H9 (cell line): ENCODE measurements around the gene PLA2G2F. TPM values are rescaled to one million over a fixed set of nuclear protein-coding genes. Genes with fewer than 3 reads are reported as not detected.

Source experiments
- DNase-seq: peaks from one replicate; pipeline ENCODE4 v3.0.0-alpha.2; 2017
- H2AFZ ChIP-seq: one replicate; pipeline ENCODE4 v1.6.1; 2013; ENCODE audit warnings: mild to moderate bottlenecking, low read length, control low read depth, moderate library complexity
- H2AK5ac ChIP-seq: 2 replicates; pipeline ENCODE4 v1.6.1; 2013; ENCODE audit warnings: low read length, control low read depth, mixed read lengths; ENCODE audit not compliant: insufficient read length
- H2BK120ac ChIP-seq: one replicate; pipeline ENCODE4 v1.6.1; 2013; ENCODE audit warnings: low read depth, mild to moderate bottlenecking, low read length, control low read depth, inconsistent platforms; ENCODE audit not compliant: poor library complexity, severe bottlenecking
- H2BK12ac ChIP-seq: 2 replicates; pipeline ENCODE4 v1.6.1; 2013; ENCODE audit warnings: low read length, control low read depth, mixed read lengths, low read depth; ENCODE audit not compliant: insufficient read length
- H2BK15ac ChIP-seq: 2 replicates; pipeline ENCODE4 v1.6.1; 2013; ENCODE audit warnings: low read depth, low read length, control low read depth
- H2BK20ac ChIP-seq: one replicate; pipeline ENCODE4 v1.6.1; 2013; ENCODE audit warnings: low read depth, mild to moderate bottlenecking, low read length, control low read depth, inconsistent platforms; ENCODE audit not compliant: poor library complexity, severe bottlenecking
- H2BK5ac ChIP-seq: 2 replicates; pipeline ENCODE4 v1.6.1; 2013; ENCODE audit warnings: low read length, control low read depth, mixed read lengths; ENCODE audit not compliant: insufficient read length
- H3K14ac ChIP-seq: 2 replicates; pipeline ENCODE4 v1.6.1; 2013; ENCODE audit warnings: low read length, control low read depth; ENCODE audit not compliant: insufficient read depth
- H3K18ac ChIP-seq: 2 replicates; pipeline ENCODE4 v1.6.1; 2013; ENCODE audit warnings: low read depth, mild to moderate bottlenecking, mixed read lengths, low read length, control low read depth; ENCODE audit not compliant: insufficient read length
- H3K23ac ChIP-seq: 2 replicates; pipeline ENCODE4 v1.6.1; 2013; ENCODE audit warnings: low read length, control low read depth, mixed read lengths, low read depth; ENCODE audit not compliant: insufficient read length
- H3K23me2 ChIP-seq: 2 replicates; pipeline ENCODE4 v1.6.1; 2013; ENCODE audit warnings: low read depth, mild to moderate bottlenecking, mixed read lengths, low read length, control low read depth; ENCODE audit not compliant: insufficient read length, poor library complexity, severe bottlenecking
- H3K27ac ChIP-seq: 2 replicates; pipeline ENCODE4 v1.5.1; 2013; ENCODE audit warnings: low read length, control low read depth, mixed read lengths, low read depth; ENCODE audit not compliant: insufficient read length
- H3K27me3 ChIP-seq: 2 replicates; pipeline ENCODE4 v1.6.1; 2013; ENCODE audit warnings: low read length, control low read depth, inconsistent platforms; ENCODE audit not compliant: insufficient read depth
- H3K4ac ChIP-seq: 2 replicates; pipeline ENCODE4 v1.6.1; 2013; ENCODE audit warnings: low read depth, mild to moderate bottlenecking, control low read depth, inconsistent platforms, low read length, moderate library complexity
- H3K4me1 ChIP-seq: 2 replicates; pipeline ENCODE4 v1.6.1; 2013; ENCODE audit warnings: low read length, control low read depth, inconsistent platforms; ENCODE audit not compliant: insufficient read depth
- H3K4me2 ChIP-seq: 2 replicates; pipeline ENCODE4 v1.6.1; 2013; ENCODE audit warnings: low read length, control low read depth, mixed read lengths; ENCODE audit not compliant: insufficient read length, insufficient read depth
- H3K56ac ChIP-seq: 2 replicates; pipeline ENCODE4 v1.6.1; 2013; ENCODE audit warnings: low read depth, mild to moderate bottlenecking, mixed read lengths, low read length, control low read depth; ENCODE audit not compliant: insufficient read length
- H3K79me1 ChIP-seq: 2 replicates; pipeline ENCODE4 v1.6.1; 2013; ENCODE audit warnings: low read depth, mild to moderate bottlenecking, moderate library complexity, low read length, control low read depth, inconsistent platforms; ENCODE audit not compliant: insufficient read depth, poor library complexity, severe bottlenecking
- H3K79me2 ChIP-seq: 2 replicates; pipeline ENCODE4 v1.6.1; 2013; ENCODE audit warnings: low read length, control low read depth, inconsistent platforms; ENCODE audit not compliant: insufficient read depth
- H3K9ac ChIP-seq: 2 replicates; pipeline ENCODE4 v1.6.1; 2013; ENCODE audit warnings: low read length, control low read depth, mixed read lengths; ENCODE audit not compliant: insufficient read length; ENCODE audit errors: extremely low read depth
- H3K9me3 ChIP-seq: one replicate; pipeline ENCODE4 v1.6.1; 2013; ENCODE audit warnings: low read depth, low read length, inconsistent platforms; ENCODE audit not compliant: control insufficient read depth
- H3T11ph ChIP-seq: one replicate; pipeline ENCODE4 v1.6.1; 2013; ENCODE audit warnings: mild to moderate bottlenecking, low read length, control low read depth, inconsistent platforms
- H4K20me1 ChIP-seq: one replicate; pipeline ENCODE4 v1.6.1; 2013; ENCODE audit not compliant: control insufficient read depth, insufficient read length, insufficient read depth
- H4K5ac ChIP-seq: 2 replicates; pipeline ENCODE4 v1.6.1; 2013; ENCODE audit warnings: low read depth, mild to moderate bottlenecking, mixed read lengths, low read length, control low read depth; ENCODE audit not compliant: insufficient read length
- H4K8ac ChIP-seq: replicated peaks from 2 replicates; pipeline ENCODE4 v1.6.1; 2013; ENCODE audit warnings: low read length, control low read depth, mixed read lengths, low read depth; ENCODE audit not compliant: insufficient read length
- H4K91ac ChIP-seq: 2 replicates; pipeline ENCODE4 v1.6.1; 2013; ENCODE audit warnings: low read depth, mild to moderate bottlenecking, moderate library complexity, mixed read lengths, low read length, control low read depth; ENCODE audit not compliant: insufficient read length
- H3K27ac Mint-ChIP-seq, 3 experiments: 2 replicates in 2 of 3; 3 replicates in 1 of 3; pipeline ENCODE4 v1.8.0; 2020 to 2021; ENCODE audit warnings: mixed read lengths in 3 of 3, mild to moderate bottlenecking in 1 of 3, moderate library complexity in 1 of 3
- H3K27me3 Mint-ChIP-seq: 2 replicates; pipeline ENCODE4 v1.8.0; 2021; ENCODE audit warnings: low read depth, mild to moderate bottlenecking, moderate library complexity, mixed read lengths
- H3K36me3 Mint-ChIP-seq, 3 experiments: 2 replicates in 2 of 3; 3 replicates in 1 of 3; pipeline ENCODE4 v1.8.0; 2020 to 2021; ENCODE audit warnings: low read depth in 3 of 3, mixed read lengths in 3 of 3; ENCODE audit not compliant: insufficient read depth in 1 of 3
- H3K4me1 Mint-ChIP-seq, 2 experiments: 2 replicates each; pipeline ENCODE4 v1.8.0; 2020; ENCODE audit warnings: mixed read lengths in 2 of 2
- H3K4me3 Mint-ChIP-seq, 2 experiments: 2 replicates in 1 of 2; 3 replicates in 1 of 2; pipeline ENCODE4 v1.8.0; 2020 to 2021; ENCODE audit warnings: mild to moderate bottlenecking in 2 of 2, mixed read lengths in 2 of 2, moderate library complexity in 1 of 2
- H3K9me3 Mint-ChIP-seq, 2 experiments: 2 replicates in 1 of 2; 3 replicates in 1 of 2; pipeline ENCODE4 v1.8.0; 2020; ENCODE audit warnings: mild to moderate bottlenecking in 2 of 2, mixed read lengths in 2 of 2, moderate library complexity in 1 of 2
- CTCF ChIP-seq: fragments of 200-600 bp; sonication (generic); conservative IDR thresholded peaks from 3 replicates; pipeline ENCODE4 v1.8.0; 2021; ENCODE audit warnings: antibody characterized with exemption, mild to moderate bottlenecking
- WGBS: extraction: QIAGEN DNeasy Blood & Tissue Kit; methylation state at CpG from one replicate; pipeline ENCODE4 v1.1.7; 2013; ENCODE audit warnings: missing lambda C conversion rate, low lambda C conversion rate, mixed read lengths; ENCODE audit not compliant: insufficient read length; ENCODE audit errors: extremely low coverage; 5-methylcytosine and 5-hydroxymethylcytosine counted together
- total RNA-seq: library from RNA; stranded (reverse); gene quantifications from 2 replicates; pipeline ENCODE4 v1.2.1, GENCODE V29; 2021

Gene PLA2G2F
- total RNA-seq, 1 experiment from 2014 or later, result not detected

- DNase-seq, result no peak
- no peak overlapping the region for H2BK20ac ChIP-seq
- Mint-ChIP-seq H3K27me3 (no peaks in the 10 kb centered on the region), H3K36me3 (no peaks in the 10 kb centered on the region), H3K4me3 (no peak overlapping the region), H3K4me1 (peaks cover 12 to 36% of the 10 kb centered on the region in 2 experiments), H3K9me3 (no peaks in the 10 kb centered on the region), H3K27ac (no peak overlapping the region)
- no peak overlapping the region for H2BK5ac ChIP-seq
- no peak overlapping the region for H4K8ac ChIP-seq
- H3K4me1 ChIP-seq, result no peaks in the 10 kb centered on the region
- H3K4me2 ChIP-seq, result no peak overlapping the region
- no peak overlapping the region for H2AK5ac ChIP-seq
- H3K23ac ChIP-seq, result no peak overlapping the region
- H3K14ac ChIP-seq, result no peak overlapping the region
- H3K56ac ChIP-seq, result no peak overlapping the region
- WGBS, result no CpG with 5 or more reads among the region's 27 CpGs
- no peak overlapping the region for H3K9ac ChIP-seq
- H2BK12ac ChIP-seq, result no peak overlapping the region
- no peak overlapping the region for H4K91ac ChIP-seq
- H3T11ph ChIP-seq, result no peak overlapping the region
- no peak overlapping the region for H2BK15ac ChIP-seq
- no peak overlapping the region for H3K27ac ChIP-seq
- peaks cover 9% of the 10 kb centered on the region for H3K23me2 ChIP-seq
- no peak overlapping the region for H3K18ac ChIP-seq
- no peak for TF ChIP-seq CTCF
- no peak overlapping the region for H2BK120ac ChIP-seq
- H3K79me1 ChIP-seq, result no peaks in the 10 kb centered on the region
- no peak overlapping the region for H2AFZ ChIP-seq
- H3K4ac ChIP-seq, result no peak overlapping the region
- no peaks in the 10 kb centered on the region for H4K20me1 ChIP-seq
- H4K5ac ChIP-seq, result no peak overlapping the region
- no peaks in the 10 kb centered on the region for H3K9me3 ChIP-seq
- no peaks in the 10 kb centered on the region for H3K27me3 ChIP-seq
- no peaks in the 10 kb centered on the region for H3K79me2 ChIP-seq
Measured at GRCh38 chr1:20149601-20150325, 10.6 kb downstream of the PLA2G2F start.
